Neural crest cell (in vitro differentiated cells): ENCODE measurements around the gene ADGRB3. TPM values are rescaled to one million over a fixed set of nuclear protein-coding genes. Genes with fewer than 3 reads are reported as not detected.

Experiments
- DNase-seq: peaks from one replicate; pipeline ENCODE4 v3.0.0; 2021; ENCODE audit warnings: low read depth, mixed read lengths, low spot score
- H3K27ac Mint-ChIP-seq: one replicate; pipeline ENCODE4 v1.8.0; 2021; ENCODE audit warnings: mild to moderate bottlenecking, mixed read lengths; ENCODE audit not compliant: unreplicated experiment
- H3K27me3 Mint-ChIP-seq: 2 replicates; pipeline ENCODE4 v1.8.0; 2021; ENCODE audit warnings: low read depth, mild to moderate bottlenecking, mixed read lengths
- H3K36me3 Mint-ChIP-seq: 2 replicates; pipeline ENCODE4 v1.8.0; 2021; ENCODE audit warnings: low read depth, mild to moderate bottlenecking, mixed read lengths
- H3K4me1 Mint-ChIP-seq: 2 replicates; pipeline ENCODE4 v1.8.0; 2021; ENCODE audit warnings: mixed read lengths
- H3K4me3 Mint-ChIP-seq: one replicate; pipeline ENCODE4 v1.8.0; 2021; ENCODE audit warnings: mild to moderate bottlenecking, mixed read lengths
- H3K9me3 Mint-ChIP-seq: 2 replicates; pipeline ENCODE4 v1.8.0; 2021; ENCODE audit warnings: mixed read lengths
- total RNA-seq: library from RNA; stranded (reverse); gene quantifications from 2 replicates; pipeline ENCODE4 v1.2.1, GENCODE V29; 2021
- TF ChIP-seq, protein P1 (sequence below): fragments of 200-600 bp; sonication (generic); conservative IDR thresholded peaks from 2 replicates; pipeline ENCODE4 v1.5.0; 2021; ENCODE audit warnings: antibody characterized with exemption, mild to moderate bottlenecking

ADGRB3 gene
- total RNA-seq, 1 donor from 2014 or later, result 5.1 TPM

DNA sequence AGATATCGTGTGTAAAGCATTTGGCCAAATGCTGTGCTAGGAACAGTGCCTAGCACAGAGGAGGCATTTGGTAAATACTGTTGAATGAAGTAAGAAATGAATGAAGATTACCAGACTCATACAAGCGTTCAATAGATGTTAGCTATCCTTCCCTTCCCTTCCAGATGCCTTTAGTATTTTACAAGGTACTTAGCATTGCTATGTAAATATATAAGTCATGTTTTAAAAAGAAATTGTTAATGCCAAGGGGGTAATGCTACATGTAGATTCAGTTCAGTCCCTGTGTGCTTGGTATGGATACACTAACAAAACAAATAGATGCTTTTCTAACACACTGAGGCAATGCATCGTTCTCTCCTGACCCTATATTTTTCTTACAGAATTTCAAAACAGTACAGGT is 407.2 kb downstream of the ADGRB3 start:
- Mint-ChIP-seq H3K36me3 (no peaks in the 10 kb centered on the region), H3K27ac (no peak overlapping the region), H3K4me1 (no peaks in the 10 kb centered on the region), H3K27me3 (no peaks in the 10 kb centered on the region), H3K9me3 (no peaks in the 10 kb centered on the region), H3K4me3 (no peak overlapping the region)
- no peak for DNase-seq
- TF ChIP-seq, protein P1, sequence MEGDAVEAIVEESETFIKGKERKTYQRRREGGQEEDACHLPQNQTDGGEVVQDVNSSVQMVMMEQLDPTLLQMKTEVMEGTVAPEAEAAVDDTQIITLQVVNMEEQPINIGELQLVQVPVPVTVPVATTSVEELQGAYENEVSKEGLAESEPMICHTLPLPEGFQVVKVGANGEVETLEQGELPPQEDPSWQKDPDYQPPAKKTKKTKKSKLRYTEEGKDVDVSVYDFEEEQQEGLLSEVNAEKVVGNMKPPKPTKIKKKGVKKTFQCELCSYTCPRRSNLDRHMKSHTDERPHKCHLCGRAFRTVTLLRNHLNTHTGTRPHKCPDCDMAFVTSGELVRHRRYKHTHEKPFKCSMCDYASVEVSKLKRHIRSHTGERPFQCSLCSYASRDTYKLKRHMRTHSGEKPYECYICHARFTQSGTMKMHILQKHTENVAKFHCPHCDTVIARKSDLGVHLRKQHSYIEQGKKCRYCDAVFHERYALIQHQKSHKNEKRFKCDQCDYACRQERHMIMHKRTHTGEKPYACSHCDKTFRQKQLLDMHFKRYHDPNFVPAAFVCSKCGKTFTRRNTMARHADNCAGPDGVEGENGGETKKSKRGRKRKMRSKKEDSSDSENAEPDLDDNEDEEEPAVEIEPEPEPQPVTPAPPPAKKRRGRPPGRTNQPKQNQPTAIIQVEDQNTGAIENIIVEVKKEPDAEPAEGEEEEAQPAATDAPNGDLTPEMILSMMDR, result no peak

DNA sequence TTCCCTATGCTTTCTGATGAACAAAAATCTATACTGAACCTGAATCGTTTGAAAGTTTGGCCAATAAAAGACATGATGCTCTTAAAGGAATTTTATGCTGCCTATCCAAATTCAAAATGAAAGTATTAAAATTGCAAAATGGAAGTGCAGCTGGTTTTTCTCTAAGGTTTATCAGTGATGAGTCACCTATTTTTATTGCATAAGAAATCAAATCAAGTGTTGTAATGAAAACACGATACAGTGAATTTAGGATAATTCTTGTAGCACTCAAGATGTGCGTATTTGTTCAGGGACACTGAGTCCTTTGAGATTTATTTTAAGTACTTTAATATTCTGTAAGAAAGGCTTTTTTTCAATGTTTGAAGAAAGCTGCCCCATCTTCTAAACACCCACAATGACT is 409.5 kb downstream of the ADGRB3 start:
- H3K4me1 Mint-ChIP-seq, result no peaks in the 10 kb centered on the region
- H3K4me3 Mint-ChIP-seq, result no peak overlapping the region
- TF ChIP-seq, protein P1, result no peak
- H3K36me3 Mint-ChIP-seq, result no peaks in the 10 kb centered on the region
- H3K9me3 Mint-ChIP-seq, result no peaks in the 10 kb centered on the region
- no peak for DNase-seq
- no peak overlapping the region for H3K27ac Mint-ChIP-seq
- H3K27me3 Mint-ChIP-seq, result no peaks in the 10 kb centered on the region

DNA sequence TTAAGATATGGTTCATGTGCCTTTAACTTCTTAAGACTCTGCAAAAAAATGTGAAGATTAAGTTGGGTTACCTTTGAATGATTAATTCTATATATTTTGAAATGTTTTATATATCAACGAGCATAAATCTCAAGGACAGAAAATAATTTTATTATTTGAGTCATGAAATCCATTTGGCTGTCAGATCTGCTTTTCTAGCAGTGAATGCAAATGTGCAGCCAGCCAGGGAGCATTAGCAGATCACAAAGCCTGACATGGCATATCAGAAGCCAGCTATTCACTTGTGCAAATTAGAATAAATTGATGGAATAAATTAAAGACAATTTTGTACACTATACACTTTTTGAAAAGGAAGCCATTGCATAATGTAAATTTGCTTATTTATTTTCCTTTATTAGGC is 424.3 kb downstream of the ADGRB3 start:
- H3K4me3 Mint-ChIP-seq, result no peak overlapping the region
- DNase-seq, result no peak
- no peaks in the 10 kb centered on the region for H3K4me1 Mint-ChIP-seq
- no peaks in the 10 kb centered on the region for H3K27me3 Mint-ChIP-seq
- no peaks in the 10 kb centered on the region for H3K9me3 Mint-ChIP-seq
- TF ChIP-seq, protein P1, result no peak
- H3K36me3 Mint-ChIP-seq, result no peaks in the 10 kb centered on the region
- H3K27ac Mint-ChIP-seq, result no peak overlapping the region

DNA sequence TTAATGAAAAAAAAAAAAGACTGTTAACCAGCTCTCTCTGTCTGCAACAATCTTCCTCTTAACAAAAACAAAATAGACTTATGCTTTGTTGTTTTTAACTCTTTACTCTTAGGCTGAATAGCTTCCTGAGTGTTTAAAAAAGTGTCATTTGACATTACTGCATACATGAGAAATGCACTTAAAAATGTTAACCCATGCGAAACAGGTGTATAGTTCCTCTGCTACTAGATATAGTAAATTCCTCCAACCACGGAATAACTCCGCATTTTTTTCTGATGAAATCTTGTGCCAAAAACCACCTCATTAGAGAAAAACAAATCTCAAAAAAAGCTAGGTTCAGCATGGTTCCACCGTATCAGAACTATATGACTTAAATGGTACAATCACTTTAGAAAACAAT is 426.0 kb downstream of the ADGRB3 start:
- no peak overlapping the region for H3K27ac Mint-ChIP-seq
- DNase-seq, result no peak
- no peak overlapping the region for H3K4me3 Mint-ChIP-seq
- TF ChIP-seq, protein P1, result no peak
- no peaks in the 10 kb centered on the region for H3K27me3 Mint-ChIP-seq
- no peaks in the 10 kb centered on the region for H3K9me3 Mint-ChIP-seq
- no peaks in the 10 kb centered on the region for H3K4me1 Mint-ChIP-seq
- no peaks in the 10 kb centered on the region for H3K36me3 Mint-ChIP-seq

DNA sequence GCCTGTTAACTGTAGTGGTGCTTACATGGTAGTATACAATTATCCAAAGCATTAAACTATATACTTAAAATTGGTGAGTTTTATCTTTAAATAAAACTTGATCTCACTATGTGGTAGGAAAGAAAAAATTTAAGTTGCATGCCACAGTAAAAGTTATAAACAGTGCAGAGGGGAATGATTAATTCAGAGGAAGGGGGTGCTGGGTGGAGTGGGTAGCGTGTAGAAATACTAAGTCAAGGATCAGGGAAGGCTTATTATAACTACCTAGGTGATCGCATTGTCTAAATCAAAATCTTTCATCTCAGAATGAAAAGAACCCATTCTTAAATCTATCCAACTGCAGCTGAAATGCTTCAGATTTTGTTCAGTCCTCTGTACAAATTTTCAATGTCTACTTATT is 428.3 kb downstream of the ADGRB3 start:
- Mint-ChIP-seq H3K4me3 (no peak overlapping the region), H3K27ac (no peak overlapping the region), H3K36me3 (no peaks in the 10 kb centered on the region)

More for the DNA sequence above, 428.3 kb downstream of the ADGRB3 start:
- TF ChIP-seq, protein P1, result no peak
- Mint-ChIP-seq H3K9me3 (no peaks in the 10 kb centered on the region), H3K27me3 (no peaks in the 10 kb centered on the region), H3K4me1 (no peaks in the 10 kb centered on the region)
- DNase-seq, result no peak
